HG03442 (cell line): ENCODE data around the gene EPB41L5.

Source experiments
- ATAC-seq: cut with Tn5 transposase; IDR thresholded peaks from one replicate; pipeline ENCODE4 v1.9.1; 2021; ENCODE audit warnings: mild to moderate bottlenecking, moderate library complexity; ENCODE audit not compliant: unreplicated experiment

Gene EPB41L5

DNA sequence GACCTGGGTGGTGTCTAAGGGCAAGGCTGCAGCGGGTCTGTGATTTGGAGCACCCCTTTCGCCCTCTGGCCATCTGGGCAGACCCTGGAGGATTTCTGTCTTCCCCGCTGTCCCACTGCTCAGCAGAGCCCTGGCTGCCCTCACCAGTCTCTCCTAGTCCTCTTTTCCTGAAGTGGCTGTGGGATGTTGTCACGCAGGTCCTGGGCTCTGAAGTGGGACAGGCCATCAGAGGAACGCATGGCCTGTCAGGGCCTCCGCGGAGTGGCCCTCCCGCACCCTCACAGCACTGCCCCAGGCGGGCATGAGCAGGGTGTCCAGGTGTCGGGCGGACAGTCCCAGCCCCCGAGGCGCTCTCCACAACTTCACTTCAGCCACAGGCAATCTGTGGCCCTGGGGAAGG is 211.4 kb downstream of the EPB41L5 start:
- no peak for ATAC-seq

DNA sequence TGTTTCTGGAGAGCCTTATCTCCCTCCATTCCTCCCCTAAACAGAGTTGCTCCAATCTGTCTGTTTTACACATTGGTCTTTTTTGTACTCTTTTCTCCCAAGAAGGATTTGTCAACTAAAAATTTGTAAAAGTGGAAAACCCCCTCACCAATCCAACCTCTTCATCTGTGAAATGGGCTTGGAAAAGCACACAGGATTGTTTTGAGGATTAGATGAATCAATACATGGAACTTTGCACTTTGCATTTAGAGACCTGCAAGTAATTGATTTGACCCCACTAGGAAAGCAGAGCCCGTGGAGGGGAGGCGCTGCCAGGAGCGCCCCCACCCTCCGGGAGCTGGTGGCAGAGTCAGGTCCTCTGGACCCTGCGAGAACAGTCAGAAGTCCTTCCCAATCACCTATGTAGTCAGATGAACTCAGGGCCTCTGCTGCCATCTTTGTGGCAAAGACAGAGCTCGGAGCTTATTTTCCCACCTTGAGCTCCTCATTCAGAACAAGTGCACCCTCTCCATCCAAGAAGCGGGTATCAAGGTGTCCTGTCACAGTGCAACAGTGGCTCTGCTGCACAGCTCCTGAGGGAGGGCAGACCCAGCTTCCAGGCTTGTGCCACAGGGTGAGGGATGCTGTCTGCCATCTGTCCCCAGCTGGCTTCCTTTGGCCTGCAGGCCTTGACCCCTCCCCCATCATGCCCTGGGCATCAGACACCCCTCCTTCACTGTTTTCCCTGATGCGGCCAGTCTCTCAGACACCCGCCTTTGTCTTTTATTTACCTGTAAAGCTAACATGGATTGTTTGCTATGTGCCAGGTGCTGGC is 212.1 kb downstream of the EPB41L5 start:
- no peak for ATAC-seq

DNA sequence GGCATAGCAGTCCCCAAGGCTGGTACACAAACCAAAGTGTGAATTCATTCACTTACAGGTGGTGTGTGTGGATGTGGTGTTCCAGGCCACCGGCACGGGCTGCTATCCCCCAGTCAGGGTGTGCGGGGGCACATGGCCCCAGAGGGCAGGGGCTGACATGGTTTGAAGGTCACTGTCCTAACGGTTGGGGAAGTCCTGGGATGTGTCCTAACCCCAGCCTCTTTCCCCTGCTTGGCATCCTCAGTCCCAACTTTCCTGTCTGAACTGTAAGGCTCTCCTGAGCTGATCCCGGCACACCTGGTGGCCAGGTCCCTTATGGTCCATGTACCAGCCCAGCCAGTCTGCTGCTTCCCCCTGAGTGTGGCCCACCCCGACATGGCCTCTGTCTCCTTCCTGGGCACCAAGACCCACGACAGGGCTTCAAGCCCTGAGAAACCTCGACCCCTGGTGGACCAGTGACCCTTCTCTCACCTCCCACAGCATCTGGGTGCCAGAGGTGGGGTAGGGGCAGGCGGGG is 212.7 kb downstream of the EPB41L5 start:
- no peak for ATAC-seq

DNA sequence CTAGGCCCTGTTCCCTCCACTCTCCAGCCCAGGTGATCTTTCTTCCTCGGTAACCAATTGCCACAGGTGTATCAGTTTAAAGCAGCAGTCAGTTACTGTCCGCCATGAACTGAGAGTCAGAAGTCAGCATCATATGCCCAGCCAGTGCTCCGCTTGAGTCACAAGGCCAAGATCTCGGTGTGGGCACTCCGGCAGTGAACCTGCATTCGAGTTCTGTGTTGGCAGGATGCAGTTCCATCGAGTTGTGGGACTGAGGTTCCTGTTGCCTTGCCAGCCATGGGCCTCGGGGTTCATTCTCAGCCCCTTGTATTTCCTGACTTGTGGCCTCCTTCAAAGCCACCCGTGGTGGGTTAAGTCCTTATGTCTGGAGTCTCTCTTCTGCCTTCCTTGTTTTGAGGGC is 213.4 kb downstream of the EPB41L5 start:
- ATAC-seq, result no peak

DNA sequence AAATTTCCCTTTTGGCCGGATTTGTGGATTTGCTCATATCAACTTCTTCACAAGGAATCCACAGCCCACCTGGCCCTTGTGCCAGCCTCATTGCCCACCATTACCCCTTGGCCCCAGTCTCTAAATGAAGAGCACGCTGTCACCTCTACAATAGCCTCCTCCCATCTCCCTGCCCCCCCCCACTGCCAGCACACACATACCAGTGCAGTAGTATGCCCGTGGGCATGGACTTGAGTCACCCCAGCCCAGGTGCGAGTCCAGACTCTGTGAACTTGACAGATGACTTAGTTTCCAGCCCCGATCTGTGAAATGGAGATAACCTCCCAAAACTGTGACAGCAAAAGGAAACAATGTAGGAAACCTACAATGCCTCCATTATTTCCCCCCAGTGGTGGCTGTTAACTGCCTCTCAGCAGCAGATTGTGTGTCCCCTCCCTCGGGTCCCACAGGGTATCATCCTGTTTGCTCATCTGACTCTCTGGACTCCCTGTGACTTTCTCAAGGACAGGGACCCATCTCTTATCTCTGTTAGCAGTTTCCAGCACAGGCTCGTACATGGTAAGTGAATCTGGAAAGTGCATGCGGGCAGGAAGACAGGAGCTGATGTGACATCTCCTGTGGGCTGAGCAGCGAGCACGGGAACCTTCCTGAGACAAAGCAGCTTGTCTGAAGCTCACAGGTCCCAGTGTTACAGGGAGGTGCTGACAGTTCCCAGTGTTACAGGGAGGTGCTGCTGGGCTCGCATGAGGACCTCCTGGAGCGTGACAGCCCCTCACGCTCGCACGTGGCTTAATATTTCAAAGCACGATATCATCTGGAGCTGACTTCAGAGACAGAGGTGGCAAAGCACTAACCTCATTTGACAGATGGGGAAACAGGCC is 214.5 kb downstream of the EPB41L5 start:
- no peak for ATAC-seq

GRCh38 chr2:120228503-120228902 is 215.6 kb downstream of the EPB41L5 start:
- ATAC-seq, result no peak
